ENCODE measurements around the gene PLPP4.

The PLPP4 gene

GRCh38 chr10:120431251-120431651, 25.8 kb upstream of the PLPP4 start:
- POLR2A ChIA-PET, result no interaction called here
- CTCF ChIA-PET, result interaction anchor here (1.0 to 1.1 kb wide), 2 partner anchors 8 to 204 kb away, joined by 3 read pairs; no protein-coding TSS in a partner anchor

GRCh38 chr10:120432209-120432608, 24.8 kb upstream of the PLPP4 start:
- DNase-seq (ENCODE audit: extremely low spot score), result no peak
- CTCF ChIA-PET, result interaction anchor here (1.0 to 1.2 kb wide), 3 partner anchors 9 to 203 kb away, joined by 3 read pairs; no protein-coding TSS in a partner anchor
- POLR2A ChIA-PET, result no interaction called here
- no peak for TF ChIP-seq CTCF (IDR thresholded peaks at IDR 0.05; ENCODE audit: control extremely low read depth, extremely low read depth, low read depth, missing control alignments)

More at GRCh38 chr10:120431251-120431651, 25.8 kb upstream of the PLPP4 start:
- no peak for TF ChIP-seq CTCF (IDR thresholded peaks at IDR 0.05; ENCODE audit: control extremely low read depth, extremely low read depth, low read depth, missing control alignments)
- no peak for DNase-seq (ENCODE audit: extremely low spot score)

- ChIA-PET CTCF (interaction anchor here (1.2 to 2.3 kb wide), 2 partner anchors 9 to 20 kb away, joined by 3 to 10 read pairs; no protein-coding TSS in a partner anchor), POLR2A (no interaction called here)
- DNase-seq (ENCODE audit: extremely low spot score), result no peak
- TF ChIP-seq CTCF (IDR thresholded peaks at IDR 0.05; ENCODE audit: control extremely low read depth, extremely low read depth, low read depth, missing control alignments), result no peak
These were observed 23.9 kb upstream of the PLPP4 start for GRCh38 chr10:120433141-120433540.

- no peak for TF ChIP-seq CTCF (IDR thresholded peaks at IDR 0.05; ENCODE audit: control extremely low read depth, extremely low read depth, low read depth, missing control alignments)
- POLR2A ChIA-PET, result no interaction called here
- DNase-seq (ENCODE audit: extremely low spot score), result no peak
- CTCF ChIA-PET, result interaction anchor here (0.9 kb wide), 1 partner anchor 33 kb away, joined by 3 read pairs; no protein-coding TSS in a partner anchor
These were observed 20.5 kb upstream of the PLPP4 start for GRCh38 chr10:120436439-120437112.

- no peak for DNase-seq (ENCODE audit: extremely low spot score)
- ChIA-PET POLR2A (no interaction called here), CTCF (interaction anchor here (0.9 to 1.2 kb wide), 3 partner anchors 12 to 32 kb away, joined by 3 to 4 read pairs (median 3); no protein-coding TSS in a partner anchor)
- no peak for TF ChIP-seq CTCF (IDR thresholded peaks at IDR 0.05; ENCODE audit: control extremely low read depth, extremely low read depth, low read depth, missing control alignments)
These were observed 19.5 kb upstream of the PLPP4 start for GRCh38 chr10:120437541-120437940.

GRCh38 chr10:120451968-120452367, 5.1 kb upstream of the PLPP4 start:
- no peak for DNase-seq (ENCODE audit: extremely low spot score)
- ChIA-PET CTCF (interaction anchor here (1.0 kb wide), 1 partner anchor 28 kb away, joined by 4 read pairs; no protein-coding TSS in a partner anchor), POLR2A (no interaction called here)
- TF ChIP-seq CTCF (IDR thresholded peaks at IDR 0.05; ENCODE audit: control extremely low read depth, extremely low read depth, low read depth, missing control alignments), result no peak
